HEK293 (cell line): ENCODE results near the gene MISFA.
"Not testable (repeated sequence)": the region's sequence is repeated elsewhere in the genome, so short reads cannot be mapped to it uniquely, and the experiment has no call there.

ENCODE experiments used
- CTCF ChIA-PET: fragments of 350-600 bp; formaldehyde crosslinking; extraction: SDS; loops from one replicate; lab custom pipeline; 2021; ENCODE audit warnings: antibody characterized with exemption; lab: Yijun Ruan, JAX
- POLR2A ChIA-PET: fragments of 300-600 bp; formaldehyde crosslinking; extraction: SDS; loops from one replicate; lab custom pipeline; 2020; ENCODE audit warnings: antibody characterized with exemption, inconsistent platforms; lab: Yijun Ruan, JAX
- H3K27ac ChIP-seq: fragments of 200-500 bp; sonication (Bioruptor generic); 2 replicates; pipeline ENCODE4 v1.5.1; 2014; ENCODE audit warnings: low read depth, low read length, control low read depth, inconsistent platforms; ENCODE audit errors: extremely low read depth
- H3K36me3 ChIP-seq, 2 experiments: fragments of 200-500 bp in 1 of 2; sonication (Bioruptor generic) in 1 of 2; 1 replicate in 1 of 2; 2 replicates in 1 of 2; pipeline ENCODE4 v1.5.1; 2014 to 2017; ENCODE audit warnings: inconsistent platforms in 2 of 2, low read length in 2 of 2; ENCODE audit not compliant: control insufficient read depth in 2 of 2, insufficient read depth in 1 of 2
- H3K4me1 ChIP-seq: fragments of 200-500 bp; sonication (Bioruptor generic); 2 replicates; pipeline ENCODE4 v1.5.1; 2014; ENCODE audit warnings: mild to moderate bottlenecking, low read length, inconsistent platforms; ENCODE audit not compliant: control insufficient read depth, insufficient read depth
- H3K4me3 ChIP-seq: 2 replicates; pipeline ENCODE4 v1.5.1; 2011; ENCODE audit warnings: low read depth, mild to moderate bottlenecking, control low read depth, low read length, moderate library complexity
- H3K9me3 ChIP-seq: fragments of 200-500 bp; sonication (Bioruptor generic); 2 replicates; pipeline ENCODE4 v1.5.1; 2014; ENCODE audit warnings: low read depth, low read length, inconsistent platforms; ENCODE audit not compliant: control insufficient read depth, insufficient read depth
- BCL11B ChIP-seq: fragments of 450-650 bp; formaldehyde crosslinking; IDR thresholded peaks from 2 replicates; pipeline ENCODE4 v1.5.1; 2016; ENCODE audit warnings: low read depth, missing biosample characterization, missing genetic modification characterization
- IKZF3 ChIP-seq: fragments of 450-650 bp; IDR thresholded peaks from 2 replicates; pipeline ENCODE4 v1.5.0; 2018; ENCODE audit warnings: missing biosample characterization, mild to moderate bottlenecking, missing genetic modification characterization, moderate library complexity
- KLF8 ChIP-seq: fragments of 450-650 bp; formaldehyde crosslinking; IDR thresholded peaks from 2 replicates; pipeline ENCODE4 v1.5.1; 2016; ENCODE audit warnings: missing biosample characterization, missing genetic modification characterization
- TRIM28 ChIP-seq: IDR thresholded peaks from 2 replicates; pipeline ENCODE4 v1.6.1; 2011; ENCODE audit warnings: low read length, control low read depth, borderline replicate concordance
- ZNF2 ChIP-seq: fragments of 450-650 bp; formaldehyde crosslinking; IDR thresholded peaks from 2 replicates; pipeline ENCODE4 v1.5.1; 2016; ENCODE audit warnings: missing biosample characterization, missing genetic modification characterization
- ZNF214 ChIP-seq: fragments of 450-650 bp; formaldehyde crosslinking; IDR thresholded peaks from 2 replicates; pipeline ENCODE4 v1.5.1; 2017; ENCODE audit warnings: missing biosample characterization, mild to moderate bottlenecking, missing genetic modification characterization, borderline replicate concordance
- ZNF274 ChIP-seq, 2 experiments: fragments of 200-500 bp in 1 of 2; fragments of 450-650 bp in 1 of 2; sonication (Bioruptor generic) in 1 of 2; formaldehyde crosslinking in 1 of 2; IDR thresholded peaks; 2 replicates each; pipeline versions ENCODE4 v1.5.1 to v1.6.1; 2014 to 2016; ENCODE audit warnings: borderline replicate concordance in 1 of 2, inconsistent platforms in 1 of 2, low read length in 1 of 2, missing biosample characterization in 1 of 2, missing genetic modification characterization in 1 of 2
- ZNF426 ChIP-seq: fragments of 450-650 bp; formaldehyde crosslinking; IDR thresholded peaks from 2 replicates; pipeline ENCODE4 v1.5.1; 2017; ENCODE audit warnings: missing biosample characterization, missing genetic modification characterization, mild to moderate bottlenecking, inconsistent platforms, moderate library complexity
- ZNF529 ChIP-seq: fragments of 450-650 bp; formaldehyde crosslinking; IDR thresholded peaks from 2 replicates; pipeline ENCODE4 v1.5.1; 2017; ENCODE audit warnings: missing genetic modification characterization, missing biosample characterization; ENCODE audit not compliant: insufficient replicate concordance
- ZNF530 ChIP-seq: fragments of 450-650 bp; formaldehyde crosslinking; IDR thresholded peaks from 2 replicates; pipeline ENCODE4 v1.5.1; 2016; ENCODE audit warnings: low read depth, missing biosample characterization, missing genetic modification characterization
- ZNF560 ChIP-seq: fragments of 450-650 bp; formaldehyde crosslinking; IDR thresholded peaks from 2 replicates; pipeline ENCODE4 v1.5.1; 2017; ENCODE audit warnings: missing biosample characterization, missing genetic modification characterization, borderline replicate concordance
- ZNF596 ChIP-seq: fragments of 450-650 bp; IDR thresholded peaks from 2 replicates; pipeline ENCODE4 v1.5.0; 2018; ENCODE audit warnings: missing biosample characterization, mild to moderate bottlenecking, missing genetic modification characterization, moderate library complexity
- TF ChIP-seq, protein P1 (sequence below): fragments of 450-650 bp; formaldehyde crosslinking; IDR thresholded peaks from 2 replicates; pipeline ENCODE4 v1.5.1; 2016; ENCODE audit warnings: missing biosample characterization, missing genetic modification characterization
- TF ChIP-seq, protein P2 (sequence below): fragments of 450-650 bp; formaldehyde crosslinking; IDR thresholded peaks from 2 replicates; pipeline ENCODE4 v1.5.1; 2016; ENCODE audit warnings: missing biosample characterization, missing genetic modification characterization
- TF ChIP-seq, protein P3 (sequence below): fragments of 450-650 bp; formaldehyde crosslinking; IDR thresholded peaks from 2 replicates; pipeline ENCODE4 v1.5.1; 2016; ENCODE audit warnings: missing biosample characterization, missing genetic modification characterization

MISFA gene

DNA sequence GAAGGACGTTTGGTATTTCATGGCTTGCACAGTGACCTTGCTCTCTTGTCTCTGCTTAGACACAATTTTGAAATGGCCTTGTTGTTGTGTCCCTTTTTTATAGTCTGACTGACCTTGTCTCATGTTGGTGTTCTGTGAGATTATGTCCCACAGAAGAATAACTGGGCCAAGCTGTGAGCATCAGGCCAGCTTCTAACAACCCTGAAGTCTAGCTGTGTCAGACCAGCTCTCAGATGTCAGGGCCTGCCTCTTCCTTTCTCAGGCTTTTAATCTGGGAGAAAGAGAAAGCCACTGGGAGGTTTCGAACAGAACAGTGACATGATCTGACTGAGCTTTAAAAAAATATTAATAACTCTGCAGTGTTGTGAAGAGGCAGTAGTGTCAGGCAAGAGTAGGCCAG lies 9.0 kb upstream of the MISFA start (continued):
- TF ChIP-seq, protein P1, sequence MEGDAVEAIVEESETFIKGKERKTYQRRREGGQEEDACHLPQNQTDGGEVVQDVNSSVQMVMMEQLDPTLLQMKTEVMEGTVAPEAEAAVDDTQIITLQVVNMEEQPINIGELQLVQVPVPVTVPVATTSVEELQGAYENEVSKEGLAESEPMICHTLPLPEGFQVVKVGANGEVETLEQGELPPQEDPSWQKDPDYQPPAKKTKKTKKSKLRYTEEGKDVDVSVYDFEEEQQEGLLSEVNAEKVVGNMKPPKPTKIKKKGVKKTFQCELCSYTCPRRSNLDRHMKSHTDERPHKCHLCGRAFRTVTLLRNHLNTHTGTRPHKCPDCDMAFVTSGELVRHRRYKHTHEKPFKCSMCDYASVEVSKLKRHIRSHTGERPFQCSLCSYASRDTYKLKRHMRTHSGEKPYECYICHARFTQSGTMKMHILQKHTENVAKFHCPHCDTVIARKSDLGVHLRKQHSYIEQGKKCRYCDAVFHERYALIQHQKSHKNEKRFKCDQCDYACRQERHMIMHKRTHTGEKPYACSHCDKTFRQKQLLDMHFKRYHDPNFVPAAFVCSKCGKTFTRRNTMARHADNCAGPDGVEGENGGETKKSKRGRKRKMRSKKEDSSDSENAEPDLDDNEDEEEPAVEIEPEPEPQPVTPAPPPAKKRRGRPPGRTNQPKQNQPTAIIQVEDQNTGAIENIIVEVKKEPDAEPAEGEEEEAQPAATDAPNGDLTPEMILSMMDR (tag by site-specific recombination), result no peak
- TF ChIP-seq ZNF596 (tag by site-specific recombination), result no peak
- no peak for TF ChIP-seq ZNF529 (tag by site-specific recombination)
- no peak for TF ChIP-seq ZNF274 (IDR thresholded peaks at IDR 0.05; ENCODE audit: low read length)
- TF ChIP-seq ZNF274 (tag by site-specific recombination; IDR thresholded peaks at IDR 0.05; ENCODE audit: borderline replicate concordance), result no peak
- no peak for TF ChIP-seq BCL11B (tag by site-specific recombination)
- no peak for TF ChIP-seq ZNF530 (tag by site-specific recombination)
- no peak for TF ChIP-seq TRIM28
- no peak for TF ChIP-seq ZNF560 (tag by site-specific recombination)
- TF ChIP-seq IKZF3 (tag by site-specific recombination), result no peak
- TF ChIP-seq ZNF214 (tag by site-specific recombination), result no peak
- TF ChIP-seq ZNF426 (tag by site-specific recombination), result no peak

DNA sequence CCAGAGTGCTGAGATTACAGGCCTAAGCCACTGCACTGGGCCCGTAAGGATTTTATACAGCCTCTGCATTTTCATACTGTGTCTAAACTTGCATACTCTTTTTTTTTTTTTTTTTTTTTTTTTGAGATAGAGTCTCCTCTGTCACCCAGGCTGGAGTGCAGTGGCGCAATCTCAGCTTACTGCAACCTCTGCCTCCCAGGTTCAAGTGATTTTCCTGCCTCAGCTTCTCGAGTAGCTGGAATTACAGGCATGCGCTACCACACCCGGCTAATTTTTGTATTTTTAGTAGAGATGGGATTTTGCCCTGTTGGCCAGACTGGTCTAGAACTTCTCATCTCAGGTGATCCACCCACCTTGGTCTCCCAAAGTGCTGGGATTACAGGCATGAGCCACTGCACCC lies 5.5 kb upstream of the MISFA start:
- CTCF ChIA-PET, result interaction anchor here (0.6 to 1.0 kb wide), 2 partner anchors 54 to 58 kb away, joined by 3 read pairs; no protein-coding TSS in a partner anchor
- H3K4me3 ChIP-seq, POLR2A ChIA-PET, H3K9me3 ChIP-seq, H3K27ac ChIP-seq, H3K4me1 ChIP-seq: not testable (repeated sequence)
- H3K36me3 ChIP-seq, result peaks cover 0 to 11% of the 10 kb centered on the region in 2 experiments; a peak in 1 of 3 replicates

DNA sequence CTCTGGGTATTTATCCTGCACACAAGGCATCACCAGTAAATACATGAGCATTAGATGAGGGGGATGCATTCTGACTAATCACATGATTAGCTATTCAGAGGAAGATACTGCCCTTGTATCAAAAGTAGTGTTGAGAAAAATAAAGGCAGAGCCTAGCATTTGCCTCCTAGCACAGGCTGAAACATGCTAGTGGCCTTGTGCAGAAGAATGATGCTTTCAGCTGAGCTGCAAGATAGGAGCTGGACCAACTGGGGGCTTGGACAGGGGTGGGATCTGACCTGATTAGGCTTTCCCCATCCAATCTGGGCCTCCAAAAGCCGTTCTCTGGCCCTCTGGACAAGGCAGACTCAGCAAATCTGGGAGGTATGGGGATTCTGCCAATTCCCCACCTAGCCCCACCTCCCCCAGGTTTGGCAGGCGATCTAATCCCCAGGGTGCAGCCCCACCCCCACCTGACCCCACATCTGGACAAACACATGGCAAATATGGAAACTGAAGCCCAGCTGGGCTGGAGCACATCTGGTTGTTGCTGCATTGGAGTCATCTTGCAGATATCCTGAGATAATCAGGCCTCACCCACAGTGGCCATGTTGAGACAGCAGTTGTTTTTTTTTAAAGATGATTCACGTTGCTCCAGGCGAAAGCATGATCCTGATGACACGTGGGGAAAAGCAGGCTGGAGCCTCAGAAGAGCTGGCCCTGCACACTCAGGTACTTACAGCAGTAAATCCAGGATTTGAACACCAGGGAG lies 4.4 kb upstream of the MISFA start:
- TF ChIP-seq ZNF2 (tag by site-specific recombination), result no peak
- no peak for TF ChIP-seq KLF8 (tag by site-specific recombination)
- TF ChIP-seq, protein P2, sequence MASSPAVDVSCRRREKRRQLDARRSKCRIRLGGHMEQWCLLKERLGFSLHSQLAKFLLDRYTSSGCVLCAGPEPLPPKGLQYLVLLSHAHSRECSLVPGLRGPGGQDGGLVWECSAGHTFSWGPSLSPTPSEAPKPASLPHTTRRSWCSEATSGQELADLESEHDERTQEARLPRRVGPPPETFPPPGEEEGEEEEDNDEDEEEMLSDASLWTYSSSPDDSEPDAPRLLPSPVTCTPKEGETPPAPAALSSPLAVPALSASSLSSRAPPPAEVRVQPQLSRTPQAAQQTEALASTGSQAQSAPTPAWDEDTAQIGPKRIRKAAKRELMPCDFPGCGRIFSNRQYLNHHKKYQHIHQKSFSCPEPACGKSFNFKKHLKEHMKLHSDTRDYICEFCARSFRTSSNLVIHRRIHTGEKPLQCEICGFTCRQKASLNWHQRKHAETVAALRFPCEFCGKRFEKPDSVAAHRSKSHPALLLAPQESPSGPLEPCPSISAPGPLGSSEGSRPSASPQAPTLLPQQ, result no peak
- TF ChIP-seq, protein P3, sequence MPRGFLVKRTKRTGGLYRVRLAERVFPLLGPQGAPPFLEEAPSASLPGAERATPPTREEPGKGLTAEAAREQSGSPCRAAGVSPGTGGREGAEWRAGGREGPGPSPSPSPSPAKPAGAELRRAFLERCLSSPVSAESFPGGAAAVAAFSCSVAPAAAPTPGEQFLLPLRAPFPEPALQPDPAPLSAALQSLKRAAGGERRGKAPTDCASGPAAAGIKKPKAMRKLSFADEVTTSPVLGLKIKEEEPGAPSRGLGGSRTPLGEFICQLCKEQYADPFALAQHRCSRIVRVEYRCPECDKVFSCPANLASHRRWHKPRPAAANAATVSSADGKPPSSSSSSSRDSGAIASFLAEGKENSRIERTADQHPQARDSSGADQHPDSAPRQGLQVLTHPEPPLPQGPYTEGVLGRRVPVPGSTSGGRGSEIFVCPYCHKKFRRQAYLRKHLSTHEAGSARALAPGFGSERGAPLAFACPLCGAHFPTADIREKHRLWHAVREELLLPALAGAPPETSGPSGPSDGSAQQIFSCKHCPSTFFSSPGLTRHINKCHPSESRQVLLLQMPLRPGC (tag by site-specific recombination), result no peak
- H3K9me3 ChIP-seq, result no peaks in the 10 kb centered on the region
- POLR2A ChIA-PET, result no interaction called here
- H3K36me3 ChIP-seq, result peaks cover 0 to 11% of the 10 kb centered on the region in 2 experiments; a peak in 1 of 3 replicates
- H3K4me3 ChIP-seq, result no peak overlapping the region
- CTCF ChIA-PET, result interaction anchor here (0.6 to 1.0 kb wide), 2 partner anchors 56 to 480 kb away, joined by 3 read pairs; no protein-coding TSS in a partner anchor
- no peak overlapping the region for H3K27ac ChIP-seq
- no peaks in the 10 kb centered on the region for H3K4me1 ChIP-seq
